H1 (cell line): Measurements from ENCODE around the gene ABCG1. TPM values are rescaled to one million over a fixed set of nuclear protein-coding genes. Genes with fewer than 3 reads are reported as not detected.
A peak's percentile ranks its signal among the peaks of the same experiment; 100 is the strongest.

Source experiments
- CTCF ChIA-PET: fragments of 300-600 bp; sonication (Branson Sonifier 250); formaldehyde crosslinking; loops from one replicate; lab custom pipeline; 2021; ENCODE audit not compliant: partially characterized antibody; lab: Charles Lee
- POLR2A ChIA-PET: fragments of 300-600 bp; sonication (Branson Sonifier 250); formaldehyde crosslinking; loops from one replicate; lab custom pipeline; 2021; ENCODE audit warnings: inconsistent platforms; ENCODE audit not compliant: partially characterized antibody; lab: Charles Lee
- DNase-seq, 2 experiments: peaks; one replicate each; pipeline versions ENCODE4 v3.0.0 to v3.0.0-alpha.2; 2010 to 2022; ENCODE audit warnings: low spot score in 2 of 2, low read depth in 1 of 2, mixed read lengths in 1 of 2
- FAIRE-seq: peaks from 2 replicates; lab custom pipeline; 2011; peaks lifted over from hg19 to GRCh38; lab: Jason Lieb, UNC
- H2AFZ ChIP-seq: 2 replicates; pipeline ENCODE4 v1.8.1; 2012; ENCODE audit warnings: low read length, inconsistent platforms
- H2AK5ac ChIP-seq: 2 replicates; pipeline ENCODE4 v1.6.1; 2013; ENCODE audit warnings: low read depth, low read length
- H2BK120ac ChIP-seq: replicated peaks from 2 replicates; pipeline ENCODE3; 2013; ENCODE audit warnings: low read depth, low read length, inconsistent platforms
- H2BK12ac ChIP-seq: 2 replicates; pipeline ENCODE4 v1.6.1; 2013; ENCODE audit warnings: low read depth, low read length
- H2BK15ac ChIP-seq: 2 replicates; pipeline ENCODE4 v1.6.1; 2013; ENCODE audit warnings: low read length
- H2BK20ac ChIP-seq: 2 replicates; pipeline ENCODE4 v1.6.1; 2013; ENCODE audit warnings: low read length
- H2BK5ac ChIP-seq: 2 replicates; pipeline ENCODE4 v1.6.1; 2013; ENCODE audit warnings: low read depth, low read length
- H3K14ac ChIP-seq: 2 replicates; pipeline ENCODE4 v1.6.1; 2013; ENCODE audit warnings: inconsistent platforms; ENCODE audit not compliant: insufficient read length
- H3K18ac ChIP-seq: 2 replicates; pipeline ENCODE4 v1.6.1; 2013; ENCODE audit warnings: low read length; ENCODE audit errors: extremely low read depth
- H3K23ac ChIP-seq: 2 replicates; pipeline ENCODE4 v1.6.1; 2013; ENCODE audit warnings: inconsistent platforms; ENCODE audit not compliant: insufficient read length
- H3K23me2 ChIP-seq: 2 replicates; pipeline ENCODE4 v1.6.1; 2013; ENCODE audit warnings: low read depth, low read length
- H3K27ac ChIP-seq: 2 replicates; pipeline ENCODE4 v1.6.1; 2011; ENCODE audit warnings: low read depth, low read length, inconsistent platforms
- H3K27me3 ChIP-seq, 4 experiments: replicated peaks in 1 of 4; 1 replicate in 1 of 4; 2 replicates in 3 of 4; pipeline versions ENCODE4 v1.6.1 to v1.8.1; 2011 to 2013; ENCODE audit warnings: low read length in 3 of 4, mild to moderate bottlenecking in 3 of 4, inconsistent platforms in 2 of 4, mixed read lengths in 2 of 4, moderate library complexity in 1 of 4; ENCODE audit not compliant: control insufficient read depth in 3 of 4, insufficient read depth in 3 of 4; ENCODE audit errors: extremely low read depth in 1 of 4
- H3K36me3 ChIP-seq, 4 experiments: 2 replicates each; pipeline versions ENCODE4 v1.6.1 to v1.8.1; 2011 to 2013; ENCODE audit warnings: mild to moderate bottlenecking in 4 of 4, low read length in 3 of 4, moderate library complexity in 2 of 4, control low read depth in 1 of 4, inconsistent platforms in 1 of 4; ENCODE audit not compliant: insufficient read depth in 4 of 4, control insufficient read depth in 2 of 4
- H3K4ac ChIP-seq: replicated peaks from 2 replicates; pipeline ENCODE3; 2013; ENCODE audit warnings: low read length, low read depth, mixed read lengths, inconsistent platforms; ENCODE audit not compliant: insufficient read length
- H3K4me1 ChIP-seq, 4 experiments: replicated peaks in 1 of 4; 1 replicate in 1 of 4; 2 replicates in 3 of 4; pipeline versions ENCODE4 v1.6.1 to v1.8.1; 2011 to 2013; ENCODE audit warnings: low read length in 3 of 4, inconsistent platforms in 2 of 4, mixed read lengths in 1 of 4; ENCODE audit not compliant: insufficient read depth in 4 of 4, control insufficient read depth in 3 of 4
- H3K4me2 ChIP-seq, 2 experiments: 2 replicates each; pipeline versions ENCODE4 v1.6.1 to v1.8.1; 2011 to 2013; ENCODE audit warnings: low read depth in 2 of 2, low read length in 2 of 2, control low read depth in 1 of 2, inconsistent platforms in 1 of 2, mild to moderate bottlenecking in 1 of 2; ENCODE audit not compliant: insufficient read depth in 1 of 2
- H3K4me3 ChIP-seq, 4 experiments: fragments of 200-600, 300-600 bp in 1 of 4; sonication (generic), shearing (Covaris generic), sonication (Bioruptor Twin) in 1 of 4; 2 replicates each; pipeline versions ENCODE4 v1.5.1 to v1.8.1; 2011 to 2016; ENCODE audit warnings: low read length in 4 of 4, low read depth in 3 of 4, control low read depth in 2 of 4, inconsistent platforms in 2 of 4, mild to moderate bottlenecking in 2 of 4, mixed read lengths in 1 of 4, moderate library complexity in 1 of 4; ENCODE audit not compliant: insufficient read depth in 2 of 4; ENCODE audit errors: extremely low read depth in 1 of 4
- H3K56ac ChIP-seq: replicated peaks from 2 replicates; pipeline ENCODE3; 2013; ENCODE audit warnings: low read depth, mild to moderate bottlenecking, mixed read lengths, low read length, inconsistent platforms; ENCODE audit not compliant: insufficient read length
- H3K79me1 ChIP-seq: 2 replicates; pipeline ENCODE4 v1.6.1; 2013; ENCODE audit warnings: low read depth, low read length, control low read depth
- H3K79me2 ChIP-seq, 2 experiments: 2 replicates each; pipeline versions ENCODE4 v1.6.1 to v1.8.1; 2012 to 2013; ENCODE audit warnings: low read length in 2 of 2, mild to moderate bottlenecking in 2 of 2, inconsistent platforms in 1 of 2; ENCODE audit not compliant: insufficient read depth in 2 of 2, control insufficient read depth in 1 of 2
- H3K9ac ChIP-seq, 4 experiments: replicated peaks in 1 of 4; 1 replicate in 1 of 4; 2 replicates in 3 of 4; pipeline versions ENCODE4 v1.6.1 to v1.8.1; 2011 to 2013; ENCODE audit warnings: low read depth in 3 of 4, low read length in 3 of 4, control low read depth in 2 of 4, mild to moderate bottlenecking in 2 of 4, moderate library complexity in 2 of 4, inconsistent platforms in 1 of 4; ENCODE audit errors: extremely low read depth in 1 of 4
- H3K9me3 ChIP-seq, 2 experiments: 2 replicates each; pipeline versions ENCODE4 v1.6.1 to v1.8.1; 2012 to 2013; ENCODE audit warnings: mild to moderate bottlenecking in 2 of 2, moderate library complexity in 2 of 2, control low read depth in 1 of 2, inconsistent platforms in 1 of 2, low read depth in 1 of 2, low read length in 1 of 2, mixed read lengths in 1 of 2; ENCODE audit not compliant: insufficient read depth in 2 of 2
- H4K20me1 ChIP-seq, 2 experiments: replicated peaks in 1 of 2; 2 replicates each; pipeline versions ENCODE3 to v1.8.1; 2011 to 2013; ENCODE audit warnings: inconsistent platforms in 2 of 2, low read length in 2 of 2, mild to moderate bottlenecking in 1 of 2; ENCODE audit not compliant: insufficient read depth in 2 of 2, control insufficient read depth in 1 of 2
- H4K5ac ChIP-seq: 2 replicates; pipeline ENCODE4 v1.6.1; 2013; ENCODE audit warnings: low read length, low read depth, mixed read lengths, inconsistent platforms; ENCODE audit not compliant: insufficient read length
- H4K8ac ChIP-seq: 2 replicates; pipeline ENCODE4 v1.8.0; 2013; ENCODE audit warnings: mild to moderate bottlenecking, moderate library complexity, low read length, inconsistent platforms; ENCODE audit not compliant: insufficient read depth; ENCODE audit errors: extremely low read depth
- H4K91ac ChIP-seq: replicated peaks from 2 replicates; pipeline ENCODE3; 2013; ENCODE audit warnings: low read length, mixed read lengths, inconsistent platforms; ENCODE audit not compliant: insufficient read length
- CTCF ChIP-seq, 3 experiments: IDR thresholded peaks; 1 replicate in 2 of 3; 2 replicates in 1 of 3; pipeline versions ENCODE4 v1.5.1 to v1.6.1; 2011; ENCODE audit warnings: low read length in 3 of 3, mild to moderate bottlenecking in 3 of 3, inconsistent platforms in 2 of 3, low read depth in 1 of 3, moderate library complexity in 1 of 3; ENCODE audit not compliant: insufficient read depth in 1 of 3; ENCODE audit errors: control extremely low read depth in 1 of 3
- GABPA ChIP-seq: IDR thresholded peaks from 2 replicates; pipeline ENCODE4 v1.6.1; 2011; ENCODE audit warnings: mild to moderate bottlenecking, low read length, moderate library complexity, borderline replicate concordance; ENCODE audit not compliant: insufficient read depth
- WGBS, 2 experiments: shearing (Covaris generic) in 1 of 2; methylation state at CpG; one replicate each; pipeline versions ENCODE4 v1.1.6 to v1.1.7; 2013 to 2015; ENCODE audit warnings: low lambda C conversion rate in 2 of 2, mixed read lengths in 2 of 2, inconsistent platforms in 1 of 2, low coverage in 1 of 2, missing lambda C conversion rate in 1 of 2; ENCODE audit not compliant: insufficient replicate concordance in 2 of 2, insufficient coverage in 1 of 2, insufficient read length in 1 of 2; ENCODE audit errors: extremely low coverage in 1 of 2, missing lambda C conversion rate in 1 of 2; 5-methylcytosine and 5-hydroxymethylcytosine counted together
- polyA plus RNA-seq, 7 experiments: library from polyadenylated mRNA; depleted of rRNA in 3 of 7; stranded (reverse) in 5 of 7; unstranded in 2 of 7; fragments of >200 nt in 5 of 7; fragments of 200-250 nt in 2 of 7; gene quantifications; 1 replicate in 5 of 7; 2 replicates in 1 of 7; 4 replicates in 1 of 7; pipeline versions ENCODE4 v1.2.1 to v1.2.3, GENCODE V29; 2011 to 2013; ENCODE audit warnings: missing spikeins in 2 of 7, mixed read lengths in 2 of 7
- total RNA-seq: library from RNA; stranded (reverse); fragmentation: NEBNext Ultra II Directional; extraction: Animal tissue kit (Norgen Biotek cat#: 25700); gene quantifications from 2 replicates; pipeline ENCODE4 v1.2.1, GENCODE V29; 2021
- TF ChIP-seq, protein P1 (sequence below): IDR thresholded peaks from 2 replicates; pipeline ENCODE4 v1.6.1; 2012; ENCODE audit warnings: low read length, inconsistent platforms

Gene ABCG1
- total and polyA plus RNA-seq, 2 of the 8 experiments (the other 6 are each of a cell fraction or from before 2014, with no cell fraction given) = 2.1 to 4.0 TPM

DNA sequence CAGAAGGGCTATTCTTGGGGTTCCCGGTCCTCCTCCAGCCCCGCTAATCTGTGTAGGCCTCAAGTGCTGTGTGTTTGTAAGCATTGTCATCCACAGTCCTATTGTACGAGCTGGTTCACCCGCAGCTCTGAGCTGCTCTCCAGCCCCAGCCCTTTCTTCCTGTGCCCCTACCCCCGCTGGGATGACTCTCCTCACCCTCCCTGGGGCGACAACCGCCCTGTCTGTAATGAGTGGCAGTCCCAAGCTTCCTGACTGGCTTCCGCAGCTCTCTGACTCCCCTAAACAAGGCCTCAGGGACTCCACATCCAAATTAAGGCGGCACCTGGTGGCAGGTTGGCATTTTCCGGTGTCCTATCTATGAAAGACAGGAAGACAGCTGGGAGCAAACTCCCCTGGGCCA lies 50.4 kb downstream of the ABCG1 start:
- H3K4me1 ChIP-seq = no peaks in the 10 kb centered on the region
- H3K4ac ChIP-seq = no peak overlapping the region
- no peak overlapping the region for H2BK20ac ChIP-seq
- H2AFZ ChIP-seq = no peak overlapping the region
- H3K27ac ChIP-seq = no peak overlapping the region
- ChIA-PET POLR2A (no interaction called here), CTCF (interaction anchor here (0.8 to 5.1 kb wide), 12 partner anchors 10 to 182 kb away, joined by 3 to 50 read pairs (median 3); no protein-coding TSS in a partner anchor)
- H3K4me2 ChIP-seq = no peak overlapping the region
- no peak overlapping the region for H4K91ac ChIP-seq
- H2BK12ac ChIP-seq = no peak overlapping the region
- no peak overlapping the region for H3K4me3 ChIP-seq
- no peaks in the 10 kb centered on the region for H3K79me1 ChIP-seq
- no peak overlapping the region for H2BK5ac ChIP-seq
- H3K27me3 ChIP-seq = no peaks in the 10 kb centered on the region
- H4K5ac ChIP-seq = no peak overlapping the region
- no peak overlapping the region for H3K56ac ChIP-seq
- no peak for TF ChIP-seq GABPA
- TF ChIP-seq, protein P1, sequence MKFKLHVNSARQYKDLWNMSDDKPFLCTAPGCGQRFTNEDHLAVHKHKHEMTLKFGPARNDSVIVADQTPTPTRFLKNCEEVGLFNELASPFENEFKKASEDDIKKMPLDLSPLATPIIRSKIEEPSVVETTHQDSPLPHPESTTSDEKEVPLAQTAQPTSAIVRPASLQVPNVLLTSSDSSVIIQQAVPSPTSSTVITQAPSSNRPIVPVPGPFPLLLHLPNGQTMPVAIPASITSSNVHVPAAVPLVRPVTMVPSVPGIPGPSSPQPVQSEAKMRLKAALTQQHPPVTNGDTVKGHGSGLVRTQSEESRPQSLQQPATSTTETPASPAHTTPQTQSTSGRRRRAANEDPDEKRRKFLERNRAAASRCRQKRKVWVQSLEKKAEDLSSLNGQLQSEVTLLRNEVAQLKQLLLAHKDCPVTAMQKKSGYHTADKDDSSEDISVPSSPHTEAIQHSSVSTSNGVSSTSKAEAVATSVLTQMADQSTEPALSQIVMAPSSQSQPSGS = no peak
- no peak for TF ChIP-seq CTCF (IDR thresholded peaks at IDR 0.05; ENCODE audit: control extremely low read depth in 1 of 3, insufficient read depth in 1 of 3, low read depth in 1 of 3, low read length in 3 of 3)
- H4K20me1 ChIP-seq = no peaks in the 10 kb centered on the region
- H3K79me2 ChIP-seq = no peaks in the 10 kb centered on the region
- 84% methylated on average over 10 of the region's 10 CpGs; no CpG with 5 or more reads in 1 of the 2 experiments for WGBS, 2 experiments
- no peak overlapping the region for H2AK5ac ChIP-seq
- peaks cover 3% of the 10 kb centered on the region; the same call in 1 of the 2 replicates for H3K23me2 ChIP-seq
- FAIRE-seq (no peak), DNase-seq (no peak)
- no peaks in the 10 kb centered on the region for H3K36me3 ChIP-seq
- H3K9ac ChIP-seq = no peak overlapping the region
- no peak overlapping the region for H3K14ac ChIP-seq
- no peak overlapping the region for H3K18ac ChIP-seq
- 0 out of 2 replicates have a peak overlapping the region, but pooled peaks have one; percentile 77 for H4K8ac ChIP-seq
- H3K9me3 ChIP-seq = no peaks in the 10 kb centered on the region
- H2BK120ac ChIP-seq = no peak overlapping the region
- no peak overlapping the region for H2BK15ac ChIP-seq
- H3K23ac ChIP-seq = no peak overlapping the region
